Measurements from ENCODE around the gene SNRPN.

DNA sequence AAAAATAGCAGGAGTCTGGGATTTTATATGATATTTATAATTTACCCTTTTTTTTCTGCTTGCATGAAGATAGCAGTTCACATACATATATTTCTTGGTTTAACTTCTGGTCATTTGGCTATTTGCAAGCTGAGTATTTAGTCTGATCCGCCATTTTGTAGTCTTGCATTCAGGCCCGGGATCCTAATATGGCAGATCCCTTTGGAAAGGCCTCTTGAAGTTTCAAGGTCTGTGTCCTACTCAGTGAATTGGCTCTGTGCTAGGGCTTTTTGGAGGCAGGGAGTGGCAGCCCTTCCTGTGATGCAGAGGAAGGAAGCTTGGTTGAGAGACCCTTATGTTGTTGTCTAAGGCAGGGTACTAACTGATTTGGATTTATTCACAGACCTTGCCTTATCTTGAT is 2.9 kb downstream of the SNRPN start:
- no peak for TF ChIP-seq EZH2phosphoT487 (IDR thresholded peaks at IDR 0.05; ENCODE audit: borderline replicate concordance)
- TF ChIP-seq, protein P1, sequence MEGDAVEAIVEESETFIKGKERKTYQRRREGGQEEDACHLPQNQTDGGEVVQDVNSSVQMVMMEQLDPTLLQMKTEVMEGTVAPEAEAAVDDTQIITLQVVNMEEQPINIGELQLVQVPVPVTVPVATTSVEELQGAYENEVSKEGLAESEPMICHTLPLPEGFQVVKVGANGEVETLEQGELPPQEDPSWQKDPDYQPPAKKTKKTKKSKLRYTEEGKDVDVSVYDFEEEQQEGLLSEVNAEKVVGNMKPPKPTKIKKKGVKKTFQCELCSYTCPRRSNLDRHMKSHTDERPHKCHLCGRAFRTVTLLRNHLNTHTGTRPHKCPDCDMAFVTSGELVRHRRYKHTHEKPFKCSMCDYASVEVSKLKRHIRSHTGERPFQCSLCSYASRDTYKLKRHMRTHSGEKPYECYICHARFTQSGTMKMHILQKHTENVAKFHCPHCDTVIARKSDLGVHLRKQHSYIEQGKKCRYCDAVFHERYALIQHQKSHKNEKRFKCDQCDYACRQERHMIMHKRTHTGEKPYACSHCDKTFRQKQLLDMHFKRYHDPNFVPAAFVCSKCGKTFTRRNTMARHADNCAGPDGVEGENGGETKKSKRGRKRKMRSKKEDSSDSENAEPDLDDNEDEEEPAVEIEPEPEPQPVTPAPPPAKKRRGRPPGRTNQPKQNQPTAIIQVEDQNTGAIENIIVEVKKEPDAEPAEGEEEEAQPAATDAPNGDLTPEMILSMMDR (IDR thresholded peaks at IDR 0.05 in 2 of 3, conservative IDR thresholded peaks at IDR 0.05 in 1 of 3; ENCODE audit: borderline replicate concordance in 1 of 3, insufficient read depth in 1 of 3, low read depth in 2 of 3, low read length in 2 of 3) = no peak
